GM18508 (cell line): Measurements from ENCODE around the gene RBMS1.

Experiments used
- ATAC-seq: cut with Tn5 transposase; IDR thresholded peaks from one replicate; pipeline ENCODE4 v1.9.1; 2021; ENCODE audit warnings: moderate number of reproducible peaks; ENCODE audit not compliant: insufficient read depth, unreplicated experiment

Gene RBMS1

DNA sequence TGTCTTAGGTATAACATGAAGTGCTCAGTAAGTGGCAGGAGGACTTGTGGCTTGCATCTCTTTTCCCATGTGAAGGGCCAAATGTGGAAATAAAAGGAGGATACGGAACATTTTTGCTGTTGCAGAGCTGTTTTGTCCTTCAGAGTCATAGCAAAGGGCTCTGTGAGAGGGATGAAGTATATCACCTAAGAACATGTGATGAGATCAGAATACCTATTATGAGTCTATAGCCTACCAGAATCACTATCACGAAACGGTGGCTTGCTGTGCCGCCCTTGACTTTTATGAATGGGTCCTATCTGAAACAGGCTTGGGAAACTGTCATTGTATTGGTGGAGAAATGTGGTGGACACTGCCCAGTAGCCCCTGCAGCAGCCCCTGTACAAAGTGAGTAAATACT lies 226.6 kb downstream of the RBMS1 start:
- no peak for ATAC-seq

DNA sequence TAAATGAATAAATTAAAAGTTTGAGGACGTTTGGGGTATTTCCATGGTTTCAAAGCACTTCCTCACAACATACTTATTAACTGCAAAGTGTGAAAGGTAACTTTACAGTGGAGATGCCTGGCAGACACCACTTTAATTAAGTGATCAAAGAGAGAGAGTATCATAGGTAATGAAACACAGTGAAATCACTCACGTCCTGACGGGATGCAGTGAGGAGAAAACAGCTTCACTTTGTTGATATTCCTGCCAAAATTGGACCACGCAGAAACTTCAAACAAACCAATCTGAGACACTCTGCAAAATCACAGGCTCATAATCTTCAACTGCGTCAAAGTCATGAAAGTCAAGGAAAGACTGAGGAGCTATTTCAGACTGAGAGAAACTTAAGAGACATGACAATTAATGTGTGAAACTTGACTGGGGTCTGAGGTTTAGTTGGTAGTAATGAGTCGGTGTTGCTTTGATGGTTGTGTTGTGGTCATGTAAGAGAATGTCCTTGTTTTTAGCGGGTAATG lies 227.5 kb downstream of the RBMS1 start:
- ATAC-seq, result no peak

DNA sequence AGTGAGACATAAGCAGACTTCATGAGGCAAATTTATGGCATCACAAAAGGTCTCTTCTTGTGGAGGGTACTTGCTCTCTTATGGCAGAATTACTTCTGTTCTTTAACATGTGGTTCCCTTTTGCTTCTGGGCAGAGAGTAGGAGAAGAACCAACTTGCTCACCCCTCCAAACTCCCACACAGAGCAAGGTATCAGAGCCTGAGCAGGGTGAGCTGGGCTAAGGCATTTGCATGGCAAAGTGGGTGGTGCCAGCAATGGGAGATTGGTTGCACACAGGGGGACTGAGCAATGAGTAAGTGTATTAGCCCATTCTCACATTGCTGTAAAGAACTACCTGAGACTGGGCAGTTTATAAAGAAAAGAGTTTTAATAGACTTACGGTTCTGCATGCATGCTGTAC lies 229.3 kb downstream of the RBMS1 start:
- no peak for ATAC-seq

DNA sequence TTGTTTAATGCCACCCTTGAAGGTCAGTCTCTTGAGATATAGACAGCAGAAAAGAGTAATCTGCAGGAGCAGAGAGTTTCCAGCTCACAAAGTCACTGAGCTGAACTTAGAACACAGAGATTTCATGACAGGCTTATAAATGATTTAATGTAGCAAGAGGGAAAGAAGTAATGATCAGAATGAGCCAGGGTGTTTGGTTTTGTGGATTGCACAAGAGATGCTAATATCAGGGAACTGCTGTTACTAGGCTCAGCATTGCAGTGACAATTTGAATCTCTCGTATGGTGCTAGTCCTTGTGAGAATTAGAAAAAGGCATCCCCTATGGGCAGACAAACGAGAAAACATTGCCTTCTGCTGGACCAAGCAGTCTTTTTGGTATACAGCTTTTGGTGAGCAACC lies 231.9 kb downstream of the RBMS1 start:
- ATAC-seq, result no peak

DNA sequence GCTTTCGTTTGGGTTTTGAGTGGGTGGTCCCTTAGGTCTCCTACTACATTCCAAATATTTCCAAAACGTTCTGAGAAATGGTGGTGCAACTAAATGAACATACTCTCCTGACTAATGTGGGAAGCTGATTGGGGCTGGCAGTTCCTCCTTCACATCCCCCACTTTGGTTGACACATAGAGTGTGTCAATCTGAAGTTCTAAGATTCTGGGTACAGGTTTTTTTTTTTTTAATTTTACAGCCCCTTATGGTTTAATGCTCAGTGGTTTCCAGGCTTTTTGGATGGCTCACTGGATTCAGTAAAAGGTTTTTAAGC lies 235.2 kb downstream of the RBMS1 start:
- ATAC-seq, result no peak

DNA sequence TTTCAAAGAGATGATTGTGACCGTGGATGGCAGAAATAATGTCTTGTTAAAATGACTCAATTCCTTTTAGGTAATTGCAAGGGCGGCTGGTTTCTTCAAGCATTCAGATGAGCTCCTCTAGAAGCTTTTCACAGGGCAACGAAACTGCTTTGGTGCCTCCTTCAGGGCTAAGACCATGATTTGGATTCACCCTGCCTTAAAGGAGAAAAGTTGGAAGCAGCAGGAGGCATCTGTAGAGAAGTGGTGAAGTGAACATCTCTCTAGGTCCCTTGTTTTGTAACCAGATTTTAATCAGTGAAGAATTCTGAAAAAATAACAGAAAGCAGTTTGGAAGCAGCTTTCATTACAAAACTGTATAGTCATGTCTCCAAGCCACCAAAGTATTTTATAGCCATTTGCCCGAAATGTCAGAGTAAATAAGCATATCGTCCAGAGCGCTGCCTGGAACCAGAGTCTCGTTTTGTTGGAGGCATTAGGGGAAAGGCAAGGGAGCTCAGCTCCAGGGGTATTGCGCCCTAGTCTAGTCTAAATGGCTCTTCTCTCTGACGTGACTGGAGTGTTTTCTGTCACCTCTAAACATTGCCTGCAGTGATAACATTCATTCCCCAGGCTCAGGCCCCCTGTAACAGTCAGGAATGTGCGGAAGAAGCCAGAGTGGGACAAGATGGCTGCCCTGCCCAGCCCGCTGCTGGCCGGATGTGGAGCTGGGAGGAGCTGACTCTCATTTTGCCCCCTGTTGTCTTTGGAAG lies 235.7 kb downstream of the RBMS1 start:
- ATAC-seq, result no peak

DNA sequence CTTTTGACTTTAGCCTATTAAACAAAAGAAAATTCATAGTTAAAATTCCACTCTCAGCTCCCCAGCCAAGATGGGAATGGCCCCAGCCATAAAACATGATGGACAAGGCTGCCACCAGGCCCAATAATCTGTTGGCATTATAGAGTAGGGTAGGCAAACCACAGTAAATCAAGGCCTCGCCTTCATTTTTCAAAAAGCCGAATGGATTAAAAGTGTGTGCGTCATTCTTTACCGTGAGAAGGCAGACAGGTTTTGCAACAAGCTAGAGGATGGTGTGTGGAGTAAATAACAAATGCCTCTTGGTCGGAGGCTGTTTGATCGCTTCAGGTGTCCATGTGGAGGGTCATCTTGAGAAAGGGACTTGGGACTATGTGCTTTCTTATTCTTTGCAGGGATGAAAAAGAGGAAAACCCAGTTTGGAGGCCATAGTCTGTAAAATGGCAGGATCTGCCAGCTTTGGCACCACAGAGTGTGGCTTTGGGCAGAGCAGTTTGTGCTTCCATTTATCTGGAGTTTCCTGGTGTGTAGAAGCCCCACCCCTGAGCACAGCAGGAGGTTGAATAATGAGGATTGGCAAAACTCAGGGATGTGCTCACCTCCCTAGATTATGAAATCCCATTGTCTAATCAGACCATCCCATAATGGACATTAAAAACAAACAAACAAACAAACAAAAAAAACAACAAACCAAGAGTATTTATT lies 236.4 kb downstream of the RBMS1 start:
- ATAC-seq, result no peak

DNA sequence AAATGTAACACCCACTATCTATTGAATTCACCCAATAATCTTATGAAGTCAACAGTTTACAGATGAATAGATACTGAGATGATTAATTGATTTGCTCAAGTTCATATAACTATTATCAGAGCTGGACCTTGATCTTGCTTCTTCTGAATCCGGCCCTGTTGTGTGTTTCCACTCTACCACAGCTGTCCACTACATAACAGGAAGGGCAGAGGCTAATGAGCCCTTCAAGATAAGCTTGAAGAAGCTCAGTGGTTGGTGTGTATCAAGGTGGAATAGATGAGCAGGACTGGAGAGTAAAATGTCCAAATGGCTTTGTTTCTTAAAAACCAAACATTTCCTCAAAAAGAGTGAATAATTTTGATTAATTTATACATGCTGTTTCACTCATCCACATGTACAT lies 237.1 kb downstream of the RBMS1 start:
- ATAC-seq, result no peak

DNA sequence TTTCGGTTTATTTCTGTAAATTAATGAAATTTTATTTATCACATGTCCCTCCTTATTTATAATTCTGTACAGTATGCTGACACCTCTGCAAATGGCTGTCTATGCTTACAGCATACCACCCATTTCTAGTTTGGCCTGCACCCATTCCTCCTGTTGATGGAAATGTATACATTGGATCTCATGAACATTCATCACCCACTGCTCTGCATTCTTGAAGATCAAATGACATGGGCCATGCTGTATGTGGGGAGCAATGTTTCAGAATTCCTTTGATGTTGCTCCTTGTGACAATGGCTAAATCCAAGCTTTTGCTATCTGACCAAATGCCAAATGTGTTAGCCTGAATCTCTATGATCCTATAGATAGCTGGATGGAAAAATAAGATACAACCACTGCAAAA lies 238.2 kb downstream of the RBMS1 start:
- ATAC-seq, result no peak

DNA sequence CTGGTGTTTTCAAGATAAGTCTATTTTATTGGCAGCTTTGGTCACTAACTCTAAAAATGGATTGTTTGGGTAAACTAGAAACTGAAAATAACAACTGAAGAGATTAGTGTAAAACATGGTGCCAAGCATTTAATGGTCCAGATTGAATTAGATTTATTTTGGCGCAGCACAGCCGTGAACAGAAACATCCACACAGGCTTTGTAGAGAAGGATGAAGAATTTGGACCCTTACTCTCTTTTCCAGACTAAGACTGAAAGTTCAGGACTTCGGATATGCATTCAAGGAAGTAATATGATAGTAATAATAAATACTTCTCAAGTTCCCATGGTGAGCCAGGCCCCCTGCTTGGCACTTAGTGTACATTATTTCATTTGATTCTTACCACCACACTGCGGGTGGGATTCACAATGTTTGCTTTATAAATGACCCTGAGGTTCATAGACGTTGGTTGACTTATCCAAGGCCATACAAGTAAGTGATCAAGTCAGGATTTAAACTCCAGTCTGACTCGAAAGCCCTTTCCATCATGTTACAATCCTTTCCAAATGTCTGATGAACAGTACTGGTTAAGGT lies 239.3 kb downstream of the RBMS1 start:
- no peak for ATAC-seq

DNA sequence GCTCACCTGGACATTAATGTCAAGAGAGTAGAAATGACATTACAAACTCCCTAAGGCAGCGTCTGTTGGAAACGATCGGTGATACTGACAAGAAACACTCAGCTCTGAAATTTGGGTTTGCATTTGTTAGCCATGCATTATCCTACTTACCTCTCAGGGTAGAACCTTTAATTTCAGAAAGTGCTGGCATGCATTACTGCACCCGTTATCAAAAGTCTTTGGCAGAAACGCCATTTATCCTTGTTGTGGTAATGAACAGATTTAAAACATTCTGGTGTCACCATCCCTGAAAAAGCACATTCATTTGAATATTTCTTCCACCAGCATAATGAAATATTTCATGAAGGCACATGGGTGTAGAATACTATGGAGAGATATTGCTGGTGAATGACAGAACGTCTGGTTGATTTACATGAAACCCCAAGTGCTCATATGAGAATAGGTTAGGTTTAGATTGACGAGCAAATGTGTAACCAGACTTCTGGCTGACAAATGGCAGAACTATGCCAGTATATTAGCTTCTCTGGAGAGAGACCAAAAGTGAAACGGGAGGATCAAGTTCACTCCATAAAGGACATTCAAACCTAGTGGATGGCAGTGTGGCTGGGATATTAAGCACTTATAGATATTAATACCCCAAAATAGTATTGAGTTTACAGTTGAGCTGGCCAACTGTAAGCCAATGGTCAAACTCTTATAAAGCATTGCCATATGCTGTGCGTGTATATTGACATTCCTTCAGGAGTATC lies 240.0 kb downstream of the RBMS1 start:
- no peak for ATAC-seq

DNA sequence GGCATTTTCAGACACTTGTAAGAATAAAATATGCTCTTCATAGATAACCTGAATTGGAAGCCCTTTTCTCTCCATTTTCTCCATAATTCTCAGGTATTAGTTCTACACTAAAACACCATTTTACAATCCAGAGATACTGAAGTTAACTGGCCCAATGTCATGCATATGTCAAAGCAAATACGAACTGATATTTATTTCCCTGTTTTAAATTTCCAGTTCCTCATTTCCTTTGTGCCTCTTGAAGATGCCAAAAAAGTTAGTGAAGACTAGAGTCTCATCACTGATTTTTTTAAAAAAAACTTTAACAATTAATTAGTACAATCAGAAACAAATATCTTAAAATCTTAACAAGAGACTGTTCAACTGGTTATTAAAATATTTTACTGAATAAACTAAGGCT lies 240.7 kb downstream of the RBMS1 start:
- ATAC-seq, result no peak

DNA sequence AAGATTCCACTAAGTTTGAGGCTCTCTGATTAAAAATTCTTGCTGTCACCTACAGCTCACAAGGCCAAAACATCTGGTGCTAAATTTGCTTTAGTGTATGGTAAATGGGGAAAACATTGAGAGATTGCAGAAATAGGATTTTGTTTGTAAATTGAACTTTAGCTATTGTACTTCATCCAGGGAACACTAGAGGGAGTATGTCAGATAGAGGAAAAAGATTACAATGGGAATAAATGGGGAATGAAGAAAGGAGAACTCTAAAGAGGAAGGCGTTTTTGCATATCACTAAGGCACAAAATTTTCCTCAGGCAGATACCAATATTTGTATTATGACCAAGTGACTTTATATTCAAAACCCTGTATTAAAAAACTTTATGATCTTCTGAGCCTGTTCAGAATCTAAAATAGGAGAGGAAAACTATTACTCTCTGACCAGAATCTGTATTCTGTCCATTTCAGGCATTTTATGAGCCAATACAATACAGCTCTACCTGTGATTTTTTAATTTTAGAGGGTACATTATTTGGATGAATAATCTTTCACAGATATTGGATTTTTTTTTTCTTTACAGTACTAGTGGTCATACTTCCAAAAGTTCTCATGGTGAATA lies 241.2 kb downstream of the RBMS1 start:
- no peak for ATAC-seq

DNA sequence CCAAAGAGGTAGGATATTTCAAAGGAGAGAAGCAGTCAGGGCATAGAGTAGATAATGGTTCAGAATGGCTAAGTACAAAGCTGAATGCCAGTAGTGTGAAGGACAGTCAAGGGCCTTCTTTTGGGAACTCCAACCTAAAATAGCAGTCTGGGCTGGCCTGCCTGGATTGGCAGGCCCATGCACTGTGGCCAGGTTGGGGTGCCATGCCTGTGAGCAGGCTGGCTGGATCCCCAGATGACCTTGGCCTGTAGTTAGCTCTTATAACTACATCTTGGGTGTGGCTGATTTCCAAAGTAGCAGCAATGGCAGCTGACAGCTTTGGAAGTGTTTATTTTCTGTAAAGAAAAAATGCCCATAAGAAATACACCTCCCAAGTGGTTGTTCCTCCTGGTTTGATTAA lies 242.0 kb downstream of the RBMS1 start:
- no peak for ATAC-seq

DNA sequence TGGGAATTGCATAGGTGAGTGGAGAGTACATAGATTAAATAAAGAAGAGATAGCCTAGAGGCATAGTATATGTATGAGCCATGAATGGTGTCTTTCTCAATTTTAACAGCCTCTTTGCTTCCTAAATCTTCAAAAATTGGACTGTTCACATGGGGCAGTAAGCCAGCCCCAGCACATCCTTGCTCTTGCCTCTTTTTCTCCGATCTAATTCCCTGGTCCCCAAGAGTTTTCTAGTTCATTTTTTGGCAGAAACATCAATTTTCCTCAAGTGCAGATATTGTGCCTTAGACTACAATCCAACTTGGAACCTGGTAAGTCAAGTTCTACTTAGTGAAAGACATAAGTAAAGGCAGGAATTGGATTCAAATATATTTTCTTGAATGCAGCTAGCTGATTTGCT lies 243.7 kb downstream of the RBMS1 start:
- no peak for ATAC-seq

DNA sequence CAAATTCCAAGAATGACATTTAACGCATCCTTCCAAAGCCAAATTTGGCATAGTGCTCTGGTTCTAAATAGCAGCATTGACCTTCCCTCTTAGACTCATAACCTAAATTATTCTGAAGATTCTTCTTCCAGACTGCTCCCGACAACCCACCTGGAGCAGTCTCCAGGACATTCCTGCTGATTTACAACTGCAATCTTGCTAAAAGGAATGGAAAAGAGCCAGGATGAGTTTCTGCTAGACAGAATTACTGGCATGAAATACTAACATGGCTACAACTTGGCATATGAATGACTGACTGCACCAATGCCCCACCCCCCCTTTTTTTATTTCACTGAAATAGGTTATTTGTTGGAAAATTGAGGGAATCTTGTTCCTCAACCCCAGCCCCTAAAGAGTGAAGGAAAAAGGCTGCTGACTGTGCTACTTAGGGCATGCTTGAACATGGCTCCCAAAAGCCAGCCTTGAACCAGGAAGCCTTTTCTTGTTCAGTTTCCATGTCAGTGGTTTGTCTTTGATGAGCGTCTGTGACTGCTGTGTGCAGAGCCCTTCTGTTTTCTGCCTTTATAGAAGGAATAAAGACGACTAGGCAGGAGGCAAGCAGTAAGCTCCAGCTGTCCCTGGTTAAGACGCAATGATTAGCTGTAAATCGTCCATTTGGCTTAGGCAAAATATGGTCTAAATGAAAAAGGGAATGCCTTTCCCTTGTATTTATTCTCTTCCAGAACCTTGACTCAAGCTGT lies 246.1 kb downstream of the RBMS1 start:
- no peak for ATAC-seq

DNA sequence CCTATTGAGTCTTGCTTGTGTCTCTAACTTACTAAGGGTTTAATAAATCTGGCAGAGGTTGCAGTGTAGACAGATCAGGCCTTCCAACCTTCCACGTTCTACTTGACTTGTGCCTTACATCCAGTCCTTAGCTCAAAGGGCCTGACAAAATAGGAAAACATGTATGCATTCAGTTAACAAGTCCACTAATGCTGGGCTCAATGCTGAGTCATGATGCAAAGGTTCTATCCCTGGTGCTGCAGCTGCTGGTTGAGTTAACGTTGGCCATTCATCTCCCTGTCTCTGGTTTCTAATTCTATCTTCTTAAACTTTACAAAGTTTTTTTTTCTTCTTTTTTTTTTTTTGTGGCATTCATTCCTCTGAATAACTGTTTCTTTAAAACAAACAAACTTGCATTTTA lies 247.3 kb downstream of the RBMS1 start:
- ATAC-seq, result no peak

DNA sequence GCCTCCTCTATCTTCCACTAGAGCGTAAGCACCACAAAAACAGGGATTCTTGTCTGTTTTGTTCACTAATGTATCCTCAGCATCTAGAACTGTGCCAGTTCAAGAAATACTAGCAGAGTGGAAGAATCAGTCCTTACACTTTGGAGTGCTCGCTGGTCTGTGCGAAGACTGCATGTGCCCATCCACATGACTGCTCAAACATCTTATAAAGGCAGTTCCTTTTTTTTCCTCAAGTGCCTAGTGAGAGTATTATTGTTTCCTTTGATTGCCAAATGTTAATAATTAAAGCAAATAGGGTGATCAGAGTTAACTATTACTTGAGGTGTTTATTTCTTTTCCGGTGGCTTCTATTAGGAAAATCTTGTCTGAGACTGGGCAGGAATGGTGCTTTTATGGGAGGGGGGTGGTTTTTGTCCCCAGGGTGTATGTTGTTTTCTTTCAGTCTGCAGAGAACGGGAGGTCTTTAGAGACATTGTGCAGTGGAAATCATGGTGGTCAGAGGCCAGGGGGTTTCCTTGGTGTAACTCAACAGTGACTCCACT lies 247.9 kb downstream of the RBMS1 start:
- no peak for ATAC-seq

DNA sequence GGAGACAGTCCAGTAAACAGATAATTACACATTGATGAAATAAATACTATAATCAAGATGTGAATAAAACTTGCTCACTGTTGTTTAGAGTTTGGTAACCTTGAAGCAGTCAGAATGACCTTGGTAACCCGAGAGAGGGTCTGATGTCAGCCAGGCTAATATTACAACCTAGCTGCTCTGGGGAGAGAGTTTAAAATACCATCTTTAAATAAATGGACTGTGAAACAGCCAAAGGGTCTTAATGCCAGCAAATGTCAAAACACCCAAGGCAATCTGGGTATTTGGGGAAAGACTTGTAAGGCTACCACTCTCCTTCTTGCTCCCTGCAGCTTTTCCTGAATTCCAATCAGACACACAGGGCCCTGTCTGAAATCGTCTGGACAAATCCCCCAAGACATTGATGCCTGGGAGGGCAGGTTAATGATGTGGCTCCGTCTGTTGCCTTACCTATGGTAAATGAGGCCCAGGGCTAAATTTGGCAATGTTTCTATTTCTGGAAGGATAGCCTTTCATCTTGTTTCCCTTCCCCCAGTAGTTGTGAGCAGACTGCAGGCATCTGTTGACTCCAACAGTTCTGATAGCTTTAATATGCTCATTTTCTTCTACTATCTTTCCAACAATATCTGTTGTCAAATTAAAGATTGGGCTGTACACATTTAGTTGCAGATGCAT lies 250.6 kb downstream of the RBMS1 start:
- no peak for ATAC-seq
